ENCODE data around the gene RECK. TPM values are rescaled to one million over a fixed set of nuclear protein-coding genes. Genes with fewer than 3 reads are reported as not detected.
"Not testable (repeated sequence)": the region's sequence is repeated elsewhere in the genome, so short reads cannot be mapped to it uniquely, and the experiment has no call there.

The RECK gene
- polyA plus RNA-seq, 4 donors: 26.6 to 66.7 (median 33.5) TPM

DNA sequence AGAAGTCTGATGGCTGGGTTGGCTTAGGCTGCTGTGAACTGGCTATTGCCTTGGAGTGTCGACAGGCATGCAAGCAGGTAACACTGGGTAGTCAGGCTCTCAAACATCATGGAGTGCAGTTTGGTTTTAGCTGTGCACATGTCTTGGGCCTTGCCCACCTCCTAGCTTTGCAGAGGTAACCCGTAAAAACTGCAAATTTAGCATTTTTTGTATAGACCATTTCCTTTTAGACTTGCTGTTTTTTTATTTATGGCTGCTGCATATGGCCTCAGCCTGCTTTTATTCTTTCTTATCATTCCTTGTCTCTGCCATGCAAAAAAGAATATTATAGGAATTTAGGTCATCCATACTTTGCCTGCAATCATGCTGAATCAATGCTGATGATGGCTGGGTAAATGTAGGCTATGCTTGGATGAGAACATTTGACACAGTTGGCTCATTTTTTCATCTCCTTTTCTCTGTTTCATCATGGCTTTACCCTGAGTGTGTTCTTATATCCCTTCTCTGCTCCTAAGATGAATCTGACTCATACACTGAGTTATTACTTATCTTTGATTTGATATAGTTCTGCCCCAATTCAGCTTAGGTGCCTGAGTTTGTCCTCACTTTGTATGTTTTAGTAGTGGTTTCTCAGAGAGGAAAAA, 27.2 kb downstream of the RECK start:
- no peak for DNase-seq (ENCODE audit: low read depth in 4 of 4, low spot score in 3 of 4)

DNA sequence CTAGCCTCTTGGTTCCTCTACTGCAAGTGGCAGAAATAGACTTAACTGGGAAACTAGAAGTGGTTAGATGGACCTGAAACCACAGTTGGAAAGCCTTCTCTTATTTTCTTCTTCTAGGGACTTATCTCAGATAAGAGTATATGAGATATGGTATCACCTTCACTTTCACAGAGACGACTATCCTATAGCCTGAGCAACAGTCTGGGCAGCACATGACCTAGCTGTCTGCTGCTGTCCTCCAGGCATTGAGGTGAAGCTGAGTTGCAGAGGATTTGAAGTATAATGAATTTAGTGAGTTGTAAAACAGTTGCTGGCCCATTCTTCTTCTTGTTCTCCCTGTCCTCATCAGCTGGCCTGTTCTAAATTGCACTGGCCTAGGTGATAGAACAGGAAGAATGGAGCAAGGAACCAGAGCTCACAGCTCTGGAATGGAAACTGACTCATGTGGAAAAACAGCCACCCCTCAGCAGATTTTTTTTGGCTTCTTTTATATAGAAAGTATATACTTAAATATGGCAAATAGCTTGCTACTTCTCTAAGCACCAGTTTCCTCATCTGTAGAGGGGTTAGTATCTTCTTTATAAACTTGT, 27.8 kb downstream of the RECK start:
- no peak for DNase-seq (ENCODE audit: low read depth in 4 of 4, low spot score in 3 of 4)

DNA sequence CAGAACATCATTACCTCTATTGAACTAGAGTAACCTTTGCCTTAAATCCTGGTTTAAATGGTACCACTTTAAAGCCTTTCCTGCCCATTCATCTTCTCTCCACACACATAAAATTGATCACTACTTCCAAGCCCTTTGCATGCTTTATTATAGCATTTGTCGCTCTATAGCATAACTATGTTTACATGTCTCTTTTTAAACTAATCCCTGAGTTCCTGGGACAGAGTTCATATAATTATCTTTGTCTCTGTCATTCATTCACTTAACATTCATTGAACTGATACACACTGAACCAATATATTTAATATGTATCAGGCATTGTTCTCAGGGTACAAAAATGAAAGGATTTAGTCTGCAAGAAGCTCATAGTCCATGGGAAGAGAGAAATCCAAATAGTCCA, 37.3 kb downstream of the RECK start:
- DNase-seq (ENCODE audit: low read depth in 4 of 4, low spot score in 3 of 4): no peak

DNA sequence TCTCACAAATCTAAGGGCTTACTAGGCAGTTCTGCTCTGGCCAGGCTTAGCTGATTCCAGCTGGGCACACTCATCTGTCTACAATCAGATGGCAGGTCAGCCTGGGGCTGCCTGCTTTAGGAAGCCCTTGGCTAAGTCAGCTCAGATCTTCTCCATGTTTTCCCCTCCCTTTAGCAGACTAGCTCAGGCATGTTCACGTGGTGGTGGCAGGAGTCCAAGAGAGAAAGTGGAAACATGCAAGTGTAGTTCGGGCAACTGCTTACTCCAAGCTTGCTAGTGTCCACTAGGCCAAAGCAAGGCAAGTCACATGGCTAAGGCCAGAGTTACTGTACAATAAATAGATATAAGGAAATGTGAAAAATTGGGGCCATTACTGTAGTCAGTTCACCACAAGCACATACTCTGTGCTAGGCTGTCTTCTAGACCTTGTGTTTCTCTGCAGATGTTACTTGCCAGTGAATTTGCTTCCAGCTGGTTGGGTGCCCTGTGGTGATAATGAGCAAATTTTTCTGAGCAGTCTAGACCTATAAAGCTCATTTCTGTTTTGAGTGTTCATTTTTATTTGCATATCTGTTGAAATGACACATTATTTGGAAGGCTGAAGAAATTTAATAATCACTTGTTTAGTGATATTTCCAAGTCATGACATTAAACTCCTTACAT, 38.3 kb downstream of the RECK start:
- DNase-seq (ENCODE audit: low read depth in 4 of 4, low spot score in 3 of 4): peak; percentile 58 to 72 (median 62)

DNA sequence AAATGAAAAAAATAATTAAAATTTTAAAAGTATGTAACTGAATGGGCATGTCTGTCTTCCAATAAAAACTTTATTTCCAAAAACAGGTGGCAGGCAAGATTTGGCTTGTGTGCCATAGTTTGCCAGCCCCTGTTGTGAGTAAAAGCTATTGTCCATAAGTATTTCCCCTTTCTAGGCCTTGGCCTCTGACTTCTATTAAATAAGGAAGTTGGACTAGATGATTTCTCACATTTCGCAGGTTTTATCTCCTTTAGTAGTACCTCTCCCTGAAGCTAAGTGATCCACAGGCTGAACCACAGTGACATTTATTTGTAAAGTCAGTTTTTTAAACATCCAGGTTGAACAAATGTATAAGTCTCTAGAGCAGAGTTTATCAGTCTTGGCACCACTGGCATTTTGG, 41.3 kb downstream of the RECK start:
- no peak for DNase-seq (ENCODE audit: low read depth in 4 of 4, low spot score in 3 of 4)

DNA sequence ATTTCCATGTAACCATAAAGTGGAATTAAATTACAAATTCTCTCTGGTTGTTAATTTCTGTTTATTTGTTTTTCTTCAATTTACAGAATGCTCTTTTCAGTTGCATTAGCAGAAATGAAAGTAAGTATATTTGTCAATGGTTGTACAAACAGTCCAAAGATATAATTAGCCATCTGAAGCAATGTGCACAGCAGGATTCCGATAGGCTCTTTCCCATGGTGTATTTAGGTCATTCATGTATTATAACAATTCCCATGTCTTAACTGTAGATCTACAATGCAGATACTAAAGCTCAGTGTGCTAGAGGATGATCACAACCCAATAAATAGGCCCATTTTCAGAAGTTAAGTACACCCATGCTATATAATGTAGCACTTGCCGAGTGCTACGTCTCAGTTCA, 43.8 kb downstream of the RECK start:
- DNase-seq (ENCODE audit: low read depth in 4 of 4, low spot score in 3 of 4): no peak

DNA sequence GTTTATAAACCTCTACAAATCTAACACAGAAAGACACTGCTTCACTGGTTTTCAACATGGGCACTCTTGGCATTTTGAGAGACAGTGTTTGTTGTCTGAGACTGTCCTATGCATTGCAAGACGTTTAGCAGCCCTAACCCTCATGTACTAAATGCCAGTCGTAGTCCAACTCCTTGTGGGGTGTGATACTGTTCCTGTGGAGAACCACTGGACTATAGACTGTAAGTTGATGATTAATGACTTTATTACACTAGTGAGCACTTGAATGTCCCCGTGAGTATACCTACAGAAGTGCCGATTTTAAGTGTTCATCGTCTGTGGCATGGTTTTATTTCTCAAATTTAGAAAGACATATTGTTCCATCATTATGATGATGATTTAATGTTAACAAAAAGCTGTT, 46.2 kb downstream of the RECK start:
- DNase-seq (ENCODE audit: low read depth in 4 of 4, low spot score in 3 of 4): no peak

DNA sequence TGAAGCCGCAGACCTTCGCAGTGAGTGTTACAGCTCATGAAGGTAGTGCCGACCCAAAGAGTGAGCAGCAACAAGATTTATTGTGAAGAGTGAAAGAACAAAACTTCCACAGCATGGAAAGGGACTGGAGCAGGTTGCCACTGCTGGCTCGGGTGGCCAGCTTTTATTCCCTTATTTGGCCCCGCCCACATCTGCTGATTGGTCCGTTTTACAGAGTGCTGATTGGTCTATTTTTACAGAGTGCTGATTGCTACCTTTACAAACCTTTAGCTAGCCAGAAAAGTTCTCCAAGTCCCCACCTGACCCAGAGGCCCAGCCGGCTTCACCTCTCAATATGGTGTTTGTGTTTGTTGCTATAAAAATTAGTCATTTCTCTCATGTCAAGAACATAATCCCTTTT, 49.7 kb downstream of the RECK start:
- no peak for DNase-seq (ENCODE audit: low read depth in 4 of 4, low spot score in 3 of 4)

DNA sequence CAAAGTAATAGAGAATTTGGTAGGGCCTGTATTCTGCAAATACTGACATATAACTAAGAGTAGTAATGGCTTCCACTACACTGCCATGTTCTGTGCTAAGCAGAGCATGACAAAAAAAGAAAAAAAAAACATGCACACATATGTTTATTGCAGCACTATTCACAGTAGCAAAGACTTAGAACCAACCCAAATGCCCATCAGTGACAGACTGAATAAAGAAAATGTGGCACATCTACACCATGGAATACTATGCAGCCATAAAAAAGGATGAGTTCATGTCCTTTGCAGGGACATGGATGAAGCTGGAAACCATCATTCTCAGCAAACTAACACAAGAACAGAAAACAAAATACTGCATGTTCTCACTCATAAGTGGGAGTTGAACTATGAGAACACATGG, 50.3 kb downstream of the RECK start:
- not testable (repeated sequence) for DNase-seq (ENCODE audit: low read depth in 4 of 4, low spot score in 3 of 4)

DNA sequence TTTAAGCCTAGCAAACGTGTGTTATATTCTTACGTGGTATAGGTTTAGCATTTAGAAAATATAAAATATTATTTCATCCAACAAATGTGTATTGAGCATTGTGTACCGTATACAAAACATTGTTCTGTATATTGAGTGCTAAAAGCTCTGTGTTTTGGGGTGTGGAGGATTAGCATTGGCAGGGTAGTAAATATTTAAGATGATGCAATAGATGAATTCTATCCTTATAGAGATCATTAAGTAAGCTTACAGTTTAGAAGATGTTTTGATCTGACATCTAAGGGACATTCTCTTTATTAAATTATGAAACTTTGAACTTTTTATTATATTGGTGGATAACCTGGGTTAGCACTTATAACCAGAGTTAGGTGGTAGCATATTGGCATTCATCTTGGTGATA, 51.3 kb downstream of the RECK start:
- no peak for DNase-seq (ENCODE audit: low read depth in 4 of 4, low spot score in 3 of 4)

DNA sequence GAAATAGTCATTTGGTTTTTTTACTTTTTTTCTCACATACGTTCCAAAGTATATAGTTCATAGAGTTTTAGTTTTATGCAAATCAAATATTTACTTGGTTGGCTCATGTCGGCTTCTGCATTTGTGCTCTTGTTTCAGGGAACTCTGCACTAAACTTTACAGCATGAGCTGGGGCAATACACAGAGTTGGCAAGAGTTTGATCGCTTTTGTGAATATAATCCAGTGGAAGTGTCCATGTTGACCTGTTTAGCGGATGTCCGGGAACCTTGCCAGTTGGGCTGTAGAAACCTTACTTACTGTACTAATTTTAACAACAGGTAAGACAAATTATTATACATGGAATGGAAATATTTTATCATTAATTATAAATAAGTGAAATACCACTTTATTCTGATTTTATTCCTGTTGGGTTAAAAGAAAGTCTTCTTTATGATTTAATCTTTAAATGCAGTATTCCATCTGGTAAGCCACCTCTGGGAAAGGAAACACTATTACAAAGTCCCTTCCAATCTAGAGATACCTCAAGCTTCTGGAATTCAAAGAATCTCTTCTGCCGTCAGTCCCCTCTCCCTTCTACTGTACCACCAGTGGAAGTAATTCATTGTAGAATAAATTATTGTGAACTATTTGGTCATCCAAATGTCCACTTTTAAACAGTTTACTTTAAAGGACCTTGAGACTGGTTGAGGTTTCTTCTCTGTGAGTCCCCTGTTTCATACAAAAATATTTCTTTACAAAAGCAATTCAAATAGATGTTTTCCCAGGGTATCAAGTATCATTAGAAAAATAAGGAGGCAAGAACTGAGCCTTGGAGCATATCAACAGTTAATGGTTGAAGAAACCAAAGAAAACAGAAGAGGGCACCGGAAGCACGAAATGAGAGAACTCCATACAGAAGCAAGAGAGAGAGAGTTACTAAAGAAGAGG, 54.6 kb downstream of the RECK start:
- peak in 2 of 4 donors; percentile 32 to 39 for DNase-seq (ENCODE audit: low read depth in 4 of 4, low spot score in 3 of 4)

DNA sequence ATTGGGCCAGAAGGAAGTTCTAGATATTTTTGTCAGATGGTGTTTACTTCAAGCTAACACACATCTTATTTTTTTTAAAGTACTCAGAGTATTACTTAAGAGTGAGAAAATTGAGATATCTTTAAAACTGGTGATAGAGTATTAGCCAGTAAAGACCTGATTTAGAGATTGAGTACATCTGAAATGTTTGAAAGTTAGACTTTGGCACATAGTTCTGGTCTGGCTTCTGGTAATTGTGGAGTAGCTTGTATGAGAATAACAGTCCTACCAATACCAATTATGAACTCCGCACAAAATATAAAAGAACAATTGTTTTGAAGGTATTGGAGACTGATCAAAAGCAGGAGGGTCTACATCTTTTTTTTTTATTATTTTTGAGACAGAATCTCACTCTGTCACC, 55.3 kb downstream of the RECK start:
- DNase-seq (ENCODE audit: low read depth in 4 of 4, low spot score in 3 of 4): no peak

DNA sequence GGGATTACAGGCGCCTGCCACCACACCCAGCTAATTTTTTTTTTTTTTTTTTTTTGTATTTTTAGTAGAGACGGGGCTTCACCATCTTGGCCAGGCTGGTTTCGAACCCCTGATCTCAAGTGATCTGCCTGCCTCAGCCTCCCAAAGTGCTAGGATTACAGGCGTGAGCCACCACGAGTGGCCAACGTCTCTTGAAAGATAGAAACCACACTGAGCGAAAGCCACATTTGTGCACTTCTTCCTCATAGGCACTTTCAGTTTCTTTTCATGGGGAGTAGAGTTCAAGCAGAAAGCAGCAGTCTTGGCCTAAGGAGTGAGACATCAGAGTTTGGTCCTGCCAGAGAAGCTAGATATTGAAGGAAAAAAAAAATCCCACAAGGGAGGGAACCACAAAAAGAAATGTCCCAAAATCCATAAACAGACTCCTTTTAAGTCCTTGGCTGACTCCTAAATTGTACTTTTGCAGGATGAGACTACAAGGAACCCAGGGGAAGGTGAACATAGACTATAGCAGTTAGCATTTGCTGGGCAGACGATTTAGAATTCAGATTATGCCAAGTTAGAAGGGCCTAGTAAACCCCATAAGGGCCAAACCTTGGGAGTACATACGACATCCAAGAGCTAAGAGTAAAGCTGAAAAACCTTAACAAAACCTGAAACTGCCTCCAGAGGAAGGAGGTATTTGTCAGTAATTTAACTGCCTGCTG, 55.9 kb downstream of the RECK start:
- DNase-seq (ENCODE audit: low read depth in 4 of 4, low spot score in 3 of 4): no peak

DNA sequence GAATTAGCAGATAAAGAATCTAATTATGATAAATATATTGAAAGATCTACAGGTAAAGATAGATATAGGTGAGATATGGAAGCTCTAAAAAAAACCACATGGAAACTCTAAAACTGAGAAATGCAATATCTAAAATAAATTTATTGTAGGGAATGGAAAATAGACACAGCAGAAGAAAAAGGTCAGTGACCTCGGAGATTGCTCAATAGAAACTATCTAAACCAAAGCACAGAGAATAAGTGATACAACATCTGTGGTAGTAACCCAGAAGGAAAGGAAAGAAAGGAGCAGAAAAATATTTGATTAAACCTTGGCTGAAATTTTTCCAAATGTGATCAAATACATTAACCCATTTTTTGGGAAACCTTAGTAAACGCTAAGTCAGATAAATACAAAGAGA, 56.7 kb downstream of the RECK start:
- no peak for DNase-seq (ENCODE audit: low read depth in 4 of 4, low spot score in 3 of 4)

DNA sequence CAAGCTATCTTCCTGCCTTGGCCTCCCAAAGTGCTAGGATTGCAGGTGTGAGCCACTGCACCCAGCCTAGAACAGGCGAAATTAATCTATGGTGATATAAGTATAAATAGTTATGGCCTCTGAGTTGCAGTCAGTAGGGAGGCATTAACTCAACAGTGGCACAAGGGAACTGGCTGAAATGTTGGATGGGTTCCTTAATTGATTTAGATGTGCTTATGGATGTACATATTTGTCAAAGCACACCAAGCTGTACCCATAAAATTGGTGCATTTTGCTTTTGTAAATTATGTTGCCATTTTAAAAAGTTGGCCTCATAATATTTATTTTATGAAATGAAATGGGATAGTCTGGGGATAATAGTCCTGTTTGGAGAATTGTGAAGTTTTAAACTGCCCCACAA, 63.0 kb downstream of the RECK start:
- no peak for DNase-seq (ENCODE audit: low read depth in 4 of 4, low spot score in 3 of 4)

DNA sequence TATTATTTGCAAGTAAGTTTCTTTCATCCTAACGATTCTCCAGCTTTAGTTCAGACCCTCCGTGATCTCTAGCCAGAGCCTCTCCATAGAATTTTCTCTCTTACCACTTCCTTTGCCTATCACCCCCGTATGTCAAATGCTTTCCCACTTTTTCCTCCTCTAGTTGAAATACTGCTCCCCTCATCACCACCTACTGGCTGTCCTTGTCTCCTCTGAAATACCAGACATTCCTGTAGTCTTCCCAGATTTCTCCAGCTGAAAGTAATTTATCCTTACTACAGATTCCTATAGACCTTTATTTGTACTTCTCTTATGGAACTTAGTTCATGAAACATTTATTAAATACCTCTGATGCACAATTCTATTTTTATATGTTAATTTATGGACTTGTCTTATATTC, 63.8 kb downstream of the RECK start:
- DNase-seq (ENCODE audit: low read depth in 4 of 4, low spot score in 3 of 4): no peak

DNA sequence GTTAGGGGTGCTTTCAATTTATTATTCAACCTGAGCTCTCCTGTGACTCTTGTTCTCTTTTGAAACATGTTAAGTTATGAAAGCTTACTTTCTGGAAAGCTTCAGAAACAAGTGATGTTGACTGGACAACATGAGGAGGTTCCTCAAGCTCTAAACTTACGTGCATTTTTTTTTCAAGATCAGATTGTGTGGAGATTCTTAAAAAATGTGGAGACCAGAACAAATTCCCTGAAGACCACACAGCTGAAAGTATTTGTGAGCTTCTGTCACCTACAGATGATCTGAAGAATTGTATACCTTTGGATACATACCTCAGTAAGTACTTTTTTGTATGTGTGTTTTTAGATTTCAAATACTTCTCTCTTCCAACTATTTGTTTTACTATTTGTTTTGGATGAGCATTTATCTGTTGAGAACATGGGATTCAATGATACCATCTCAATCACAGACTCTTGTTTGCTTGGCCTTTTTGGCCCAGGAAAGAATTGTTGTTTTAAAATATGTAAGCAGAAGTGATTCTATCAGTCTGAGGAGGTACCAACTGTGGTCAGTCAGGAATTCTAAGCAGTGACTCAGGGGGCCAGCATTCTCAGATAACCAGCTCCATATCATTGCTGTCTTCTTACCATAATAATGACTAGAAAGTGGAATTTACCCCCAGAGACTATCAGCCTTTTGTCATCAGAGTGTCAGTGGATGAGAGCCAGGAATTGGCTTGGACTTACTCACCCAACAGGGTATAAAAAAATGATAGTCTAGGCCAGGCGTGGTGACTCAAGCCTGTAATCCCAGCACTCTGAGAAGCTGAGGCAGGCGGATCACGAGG, 65.4 kb downstream of the RECK start:
- DNase-seq (ENCODE audit: low read depth in 4 of 4, low spot score in 3 of 4): no peak

DNA sequence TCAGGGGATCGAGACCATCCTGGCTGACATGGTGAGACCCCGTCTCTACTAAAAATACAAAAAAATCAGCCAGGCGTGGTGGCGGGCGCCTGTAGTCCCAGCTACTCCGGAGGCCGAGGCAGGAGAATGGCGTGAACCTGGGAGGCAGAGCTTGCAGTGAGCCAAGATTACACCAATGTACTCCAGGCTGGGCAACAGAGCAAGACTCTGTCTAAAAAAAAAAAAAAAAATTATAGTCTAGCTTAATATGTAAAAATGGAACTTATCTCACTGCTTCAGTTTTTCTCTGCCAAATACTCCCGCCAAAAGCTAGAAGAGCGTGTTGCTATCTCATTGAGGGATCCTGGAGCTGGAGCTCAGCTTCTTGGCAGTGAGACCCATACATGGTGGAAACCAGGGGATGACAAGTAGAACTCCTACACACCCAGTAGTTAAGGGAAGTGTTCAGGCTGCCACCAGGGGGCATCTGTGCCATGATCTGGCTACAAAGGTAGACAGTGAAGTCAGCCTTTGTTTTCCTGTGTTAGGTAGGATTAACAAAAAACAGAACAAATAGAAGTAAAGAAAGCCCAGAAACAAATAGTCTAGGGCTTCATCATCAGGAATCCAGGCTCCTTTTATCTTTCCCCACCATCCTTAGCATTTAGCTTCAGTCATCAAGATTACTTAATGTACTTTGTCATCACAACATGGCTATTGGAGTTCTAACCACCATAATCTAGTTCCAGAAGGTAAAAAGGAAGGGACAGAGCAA, 66.2 kb downstream of the RECK start:
- DNase-seq (ENCODE audit: low read depth in 4 of 4, low spot score in 3 of 4): peak in 2 of 4 donors; percentile 50 to 51

DNA sequence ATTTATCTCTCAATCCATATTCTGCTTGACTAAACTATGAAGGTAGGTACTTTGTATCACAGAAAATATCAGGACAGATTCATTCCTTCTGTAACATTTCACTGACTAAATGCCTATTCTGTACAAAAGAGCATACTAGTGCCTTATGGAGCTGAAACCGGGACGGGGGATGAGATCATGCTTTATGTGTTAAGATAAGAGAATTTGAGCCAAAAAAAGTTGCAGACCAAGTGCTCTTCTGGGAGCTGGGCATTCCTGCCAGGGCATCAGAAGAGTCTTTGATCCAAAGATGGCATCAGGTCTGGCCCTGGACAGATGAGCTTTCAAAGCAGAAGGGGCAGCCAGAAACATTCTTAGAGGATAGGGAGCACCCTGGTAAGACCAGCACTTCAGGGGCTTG, 72.4 kb downstream of the RECK start:
- no peak for DNase-seq (ENCODE audit: low read depth in 4 of 4, low spot score in 3 of 4)
